GM06990 (cell line): ENCODE data around the gene LPAR5.

ENCODE experiments used
- DNase-seq: peaks from one replicate; pipeline ENCODE4 v3.0.0-alpha.2; 2011; ENCODE audit not compliant: insufficient read length; ENCODE audit errors: extremely low read depth
- H3K27me3 ChIP-seq: replicated peaks from 2 replicates; pipeline ENCODE4 v1.6.0; 2011; ENCODE audit warnings: low read length; ENCODE audit not compliant: control insufficient read depth, insufficient read depth
- H3K36me3 ChIP-seq: 2 replicates; pipeline ENCODE4 v1.5.1; 2011; ENCODE audit warnings: low read length; ENCODE audit not compliant: control insufficient read depth, insufficient read depth
- H3K4me3 ChIP-seq: replicated peaks from 2 replicates; pipeline ENCODE4 v1.5.1; 2011; ENCODE audit warnings: low read depth, mild to moderate bottlenecking, control low read depth, low read length
- TF ChIP-seq, protein P1 (sequence below): IDR thresholded peaks from 2 replicates; pipeline ENCODE4 v1.5.1; 2011; ENCODE audit warnings: low read length, control low read depth, mild to moderate bottlenecking, inconsistent platforms; ENCODE audit not compliant: insufficient read depth, poor library complexity, severe bottlenecking

Gene LPAR5

GRCh38 chr12:6664902-6665301, 29.1 kb upstream of the LPAR5 start:
- Histone ChIP-seq H3K4me3 (no peak overlapping the region), H3K36me3 (peaks cover 14% of the 10 kb centered on the region), H3K27me3 (no peaks in the 10 kb centered on the region)
- no peak for DNase-seq
- TF ChIP-seq, protein P1, sequence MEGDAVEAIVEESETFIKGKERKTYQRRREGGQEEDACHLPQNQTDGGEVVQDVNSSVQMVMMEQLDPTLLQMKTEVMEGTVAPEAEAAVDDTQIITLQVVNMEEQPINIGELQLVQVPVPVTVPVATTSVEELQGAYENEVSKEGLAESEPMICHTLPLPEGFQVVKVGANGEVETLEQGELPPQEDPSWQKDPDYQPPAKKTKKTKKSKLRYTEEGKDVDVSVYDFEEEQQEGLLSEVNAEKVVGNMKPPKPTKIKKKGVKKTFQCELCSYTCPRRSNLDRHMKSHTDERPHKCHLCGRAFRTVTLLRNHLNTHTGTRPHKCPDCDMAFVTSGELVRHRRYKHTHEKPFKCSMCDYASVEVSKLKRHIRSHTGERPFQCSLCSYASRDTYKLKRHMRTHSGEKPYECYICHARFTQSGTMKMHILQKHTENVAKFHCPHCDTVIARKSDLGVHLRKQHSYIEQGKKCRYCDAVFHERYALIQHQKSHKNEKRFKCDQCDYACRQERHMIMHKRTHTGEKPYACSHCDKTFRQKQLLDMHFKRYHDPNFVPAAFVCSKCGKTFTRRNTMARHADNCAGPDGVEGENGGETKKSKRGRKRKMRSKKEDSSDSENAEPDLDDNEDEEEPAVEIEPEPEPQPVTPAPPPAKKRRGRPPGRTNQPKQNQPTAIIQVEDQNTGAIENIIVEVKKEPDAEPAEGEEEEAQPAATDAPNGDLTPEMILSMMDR: no peak

- DNase-seq: peak; percentile 93
- TF ChIP-seq, protein P1: no peak
- H3K4me3 ChIP-seq: peak within 1 kb of the TSS; percentile 89
- no peaks in the 10 kb centered on the region for H3K27me3 ChIP-seq
- peaks cover 8% of the 10 kb centered on the region for H3K36me3 ChIP-seq
These were observed 27.4 kb upstream of the LPAR5 start, which contains the start of gene ING4 for GRCh38 chr12:6662906-6663742. TSS of gene ING4 (minus strand) at chr12:6663119. CDS start at chr12:6663101, 18 bp downstream.

- TF ChIP-seq, protein P1: no peak
- DNase-seq: no peak
- Histone ChIP-seq H3K36me3 (peaks cover 4% of the 10 kb centered on the region), H3K4me3 (peak overlapping the region; percentile 89), H3K27me3 (no peaks in the 10 kb centered on the region)
These were observed 26.8 kb upstream of the LPAR5 start for GRCh38 chr12:6662602-6662905.

- no peaks in the 10 kb centered on the region for H3K27me3 ChIP-seq
- peaks cover 16% of the 10 kb centered on the region for H3K36me3 ChIP-seq
- TF ChIP-seq, protein P1: no peak
- DNase-seq: no peak
- no peak overlapping the region for H3K4me3 ChIP-seq
These were observed 18.2 kb upstream of the LPAR5 start for GRCh38 chr12:6653987-6654386.

- DNase-seq: no peak
- Histone ChIP-seq H3K36me3 (peaks cover 16% of the 10 kb centered on the region), H3K4me3 (no peak overlapping the region), H3K27me3 (no peaks in the 10 kb centered on the region)
- TF ChIP-seq, protein P1: no peak
These were observed 17.6 kb upstream of the LPAR5 start for GRCh38 chr12:6653342-6653741.
